Peyer's patch (tissue), 4 donors: ENCODE data around the gene FPGT. TPM values are rescaled to one million over a fixed set of nuclear protein-coding genes. Genes with fewer than 3 reads are reported as not detected.

Experiments used
- DNase-seq, 3 donors: peaks; one replicate each; pipeline ENCODE4 v3.0.0-alpha.2; 2017 to 2019
- H3K27ac ChIP-seq, 4 donors: fragments of 200-600 bp; sonication (generic); one replicate each; pipeline ENCODE4 v1.5.1; 2016 to 2019
- H3K27me3 ChIP-seq, 2 donors: fragments of 200-600 bp; sonication (generic); one replicate each; pipeline ENCODE4 v1.5.1; 2019
- H3K36me3 ChIP-seq, 3 donors: fragments of 200-600 bp; sonication (generic); one replicate each; pipeline ENCODE4 v1.5.1; 2016 to 2019
- H3K4me1 ChIP-seq, 4 donors: fragments of 200-600 bp; sonication (generic); one replicate each; pipeline ENCODE4 v1.5.1; 2016 to 2019
- H3K4me3 ChIP-seq, 4 donors: fragments of 200-600 bp; sonication (generic); 1 replicate in 3 of 4; 2 replicates in 1 of 4; pipeline ENCODE4 v1.5.1; 2016 to 2019; ENCODE audit warnings: mild to moderate bottlenecking in 1 of 4
- H3K9me3 ChIP-seq, 4 donors: fragments of 200-600 bp; sonication (generic); one replicate each; pipeline ENCODE4 v1.5.1; 2016 to 2019; ENCODE audit warnings: mild to moderate bottlenecking in 1 of 4
- CTCF ChIP-seq, 6 experiments: fragments of 450-650 bp in 4 of 6; fragments of 200-600 bp in 2 of 6; sonication (generic) in 1 of 6; IDR thresholded peaks; one replicate each; pipeline ENCODE4 v1.5.1; 2017 to 2019; ENCODE audit warnings: antibody characterized with exemption in 6 of 6, mild to moderate bottlenecking in 3 of 6, moderate library complexity in 1 of 6
- POLR2A ChIP-seq, 2 donors: fragments of 450-650 bp; IDR thresholded peaks; one replicate each; pipeline ENCODE4 v1.5.1; 2017; ENCODE audit warnings: antibody characterized with exemption in 2 of 2, mild to moderate bottlenecking in 2 of 2, moderate library complexity in 2 of 2
- total RNA-seq, 4 donors: library from RNA; depleted of rRNA; stranded (reverse); fragments of >200 nt; gene quantifications; one replicate each; pipeline ENCODE4 v1.1.0, GENCODE V29; 2016

The FPGT gene
- total RNA-seq, 4 donors from 2014 or later, result 12.9 to 31.5 (median 19.9) TPM

GRCh38 chr1:74222701-74223100 lies 24.7 kb downstream of the FPGT start:
- TF ChIP-seq POLR2A (IDR thresholded peaks at IDR 0.05) (no peak), CTCF (IDR thresholded peaks at IDR 0.05) (no peak)
- no peaks in the 10 kb centered on the region for H3K36me3 ChIP-seq
- no peak overlapping the region for H3K4me3 ChIP-seq
- H3K27ac ChIP-seq, result no peak overlapping the region
- H3K27me3 ChIP-seq, result no peaks in the 10 kb centered on the region
- H3K4me1 ChIP-seq, result no peaks in the 10 kb centered on the region
- no peaks in the 10 kb centered on the region for H3K9me3 ChIP-seq
- DNase-seq, result no peak

GRCh38 chr1:74223453-74223852 lies 25.4 kb downstream of the FPGT start:
- Histone ChIP-seq H3K9me3 (no peaks in the 10 kb centered on the region), H3K36me3 (no peaks in the 10 kb centered on the region), H3K27me3 (no peaks in the 10 kb centered on the region), H3K27ac (no peak overlapping the region), H3K4me3 (no peak overlapping the region), H3K4me1 (no peaks in the 10 kb centered on the region)
- no peak for TF ChIP-seq POLR2A (IDR thresholded peaks at IDR 0.05)
- no peak for TF ChIP-seq CTCF (IDR thresholded peaks at IDR 0.05)
- no peak for DNase-seq

- no peak within 1 kb of the TSS for H3K4me3 ChIP-seq
- no peak for DNase-seq
- no peak for TF ChIP-seq POLR2A (IDR thresholded peaks at IDR 0.05)
- TF ChIP-seq CTCF (IDR thresholded peaks at IDR 0.05), result no peak
- no peaks in the 10 kb centered on the region for H3K36me3 ChIP-seq
- no peaks in the 10 kb centered on the region for H3K4me1 ChIP-seq
- H3K27ac ChIP-seq, result no peak within 1 kb of the TSS
- no peaks in the 10 kb centered on the region for H3K9me3 ChIP-seq
- no peaks in the 10 kb centered on the region for H3K27me3 ChIP-seq
Measured at GRCh38 chr1:74235153-74235552, 37.1 kb downstream of the FPGT start, which contains the start of gene TNNI3K. Gene TNNI3K (plus strand): TSS chr1:74235387. CDS start chr1:74235452, 65 bp downstream.

GRCh38 chr1:74236440-74236839 lies 38.4 kb downstream of the FPGT start:
- no peak overlapping the region for H3K27ac ChIP-seq
- no peaks in the 10 kb centered on the region for H3K27me3 ChIP-seq
- H3K36me3 ChIP-seq, result no peaks in the 10 kb centered on the region
- DNase-seq, result no peak
- H3K9me3 ChIP-seq, result no peaks in the 10 kb centered on the region
- H3K4me1 ChIP-seq, result no peaks in the 10 kb centered on the region
- TF ChIP-seq CTCF (IDR thresholded peaks at IDR 0.05) (no peak), POLR2A (IDR thresholded peaks at IDR 0.05) (no peak)
- H3K4me3 ChIP-seq, result no peak overlapping the region

- no peaks in the 10 kb centered on the region for H3K9me3 ChIP-seq
- no peaks in the 10 kb centered on the region for H3K4me1 ChIP-seq
- no peak for TF ChIP-seq POLR2A (IDR thresholded peaks at IDR 0.05)
- no peak for TF ChIP-seq CTCF (IDR thresholded peaks at IDR 0.05)
- H3K4me3 ChIP-seq, result no peak overlapping the region
- H3K27ac ChIP-seq, result no peak overlapping the region
- H3K36me3 ChIP-seq, result no peaks in the 10 kb centered on the region
- no peaks in the 10 kb centered on the region for H3K27me3 ChIP-seq
- no peak for DNase-seq
Measured at GRCh38 chr1:74237035-74237434, 39.0 kb downstream of the FPGT start.

- TF ChIP-seq CTCF (IDR thresholded peaks at IDR 0.05) (no peak), POLR2A (IDR thresholded peaks at IDR 0.05) (no peak)
- Histone ChIP-seq H3K4me1 (no peaks in the 10 kb centered on the region), H3K9me3 (no peaks in the 10 kb centered on the region), H3K27me3 (no peaks in the 10 kb centered on the region), H3K4me3 (no peak overlapping the region), H3K27ac (no peak overlapping the region), H3K36me3 (no peaks in the 10 kb centered on the region)
- no peak for DNase-seq
Measured at GRCh38 chr1:74237787-74238186, 39.7 kb downstream of the FPGT start.
